ENCODE measurements around the gene SKAP2. TPM values are rescaled to one million over a fixed set of nuclear protein-coding genes. Genes with fewer than 3 reads are reported as not detected.

Gene SKAP2
- total and polyA plus RNA-seq, 2 of the 13 experiments (the other 11 are each of a cell fraction or from before 2014, with no cell fraction given), result 3.6 to 12.9 TPM

DNA sequence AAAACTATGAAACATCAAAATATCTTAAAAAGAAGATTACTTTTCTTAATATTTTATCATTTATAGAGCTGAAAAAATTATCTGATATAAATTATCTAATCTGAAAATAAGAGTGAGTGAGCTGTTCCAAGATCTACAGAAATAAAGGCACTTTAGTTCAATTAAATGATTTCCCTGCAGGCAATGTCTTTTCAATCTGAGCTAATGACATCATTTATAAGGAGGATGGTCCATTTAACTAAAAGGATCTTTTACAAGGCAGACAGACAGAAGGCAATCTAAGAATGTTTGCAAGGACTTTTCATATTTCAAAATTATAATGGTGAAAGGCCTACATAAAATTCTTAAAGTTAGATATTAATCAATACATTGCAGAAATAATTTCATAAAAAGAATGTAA is 71.8 kb downstream of the SKAP2 start:
- no peak overlapping the region for H3K9ac ChIP-seq (ENCODE audit: insufficient read depth, low read depth, low read length)
- DNase-seq (ENCODE audit: low spot score), result no peak
- in situ Hi-C loops (cut with HindIII; ENCODE audit: extremely low pct_ligation_motif_present, low pct_unique_long_range_greater_than_20kb) (no loop called here), intact Hi-C loops (cut with micrococcal nuclease; ENCODE audit: unreplicated experiment) (no loop called here)
- H3K9me3 ChIP-seq (ENCODE audit: low read length), result no peaks in the 10 kb centered on the region
- no peaks in the 10 kb centered on the region for H3K4me1 ChIP-seq (ENCODE audit: insufficient read depth, low read length)
- H2AFZ ChIP-seq (ENCODE audit: low read length), result no peak overlapping the region
- no TSS peak for BruUV-seq (replicated peaks)
- CTCF ChIA-PET (ENCODE audit: low intra/inter-chr PET ratio, low total read pairs), result no interaction called here
- no peak overlapping the region for H3K4me3 ChIP-seq (replicated peaks in 1 of 3; ENCODE audit: insufficient read depth in 1 of 3, low read depth in 2 of 3, low read length in 3 of 3)
- H3K79me2 ChIP-seq (ENCODE audit: insufficient read depth, low read length), result no peaks in the 10 kb centered on the region
- H3K4me2 ChIP-seq (ENCODE audit: low read depth, low read length), result no peak overlapping the region
- H4K20me1 ChIP-seq (ENCODE audit: insufficient read depth, low read length), result no peaks in the 10 kb centered on the region
- no peak for ATAC-seq
- no peak overlapping the region for H3K27ac ChIP-seq (ENCODE audit: extremely low read length, insufficient read depth, low read length)
- POLR2A ChIA-PET, result no interaction called here
- no peaks in the 10 kb centered on the region for H3K27me3 ChIP-seq (ENCODE audit: control insufficient read depth in 1 of 2, insufficient read depth in 2 of 2, low read length in 2 of 2)
- no peak for FAIRE-seq
- H3K36me3 ChIP-seq (replicated peaks in 1 of 2; ENCODE audit: control insufficient read depth in 1 of 2, insufficient read depth in 2 of 2, low read length in 2 of 2), result no peaks in the 10 kb centered on the region
- TF ChIP-seq, protein P1, sequence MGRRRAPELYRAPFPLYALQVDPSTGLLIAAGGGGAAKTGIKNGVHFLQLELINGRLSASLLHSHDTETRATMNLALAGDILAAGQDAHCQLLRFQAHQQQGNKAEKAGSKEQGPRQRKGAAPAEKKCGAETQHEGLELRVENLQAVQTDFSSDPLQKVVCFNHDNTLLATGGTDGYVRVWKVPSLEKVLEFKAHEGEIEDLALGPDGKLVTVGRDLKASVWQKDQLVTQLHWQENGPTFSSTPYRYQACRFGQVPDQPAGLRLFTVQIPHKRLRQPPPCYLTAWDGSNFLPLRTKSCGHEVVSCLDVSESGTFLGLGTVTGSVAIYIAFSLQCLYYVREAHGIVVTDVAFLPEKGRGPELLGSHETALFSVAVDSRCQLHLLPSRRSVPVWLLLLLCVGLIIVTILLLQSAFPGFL (CRISPR knock-in tag; IDR thresholded peaks at IDR 0.05), result no peak
- TF ChIP-seq, protein P2, sequence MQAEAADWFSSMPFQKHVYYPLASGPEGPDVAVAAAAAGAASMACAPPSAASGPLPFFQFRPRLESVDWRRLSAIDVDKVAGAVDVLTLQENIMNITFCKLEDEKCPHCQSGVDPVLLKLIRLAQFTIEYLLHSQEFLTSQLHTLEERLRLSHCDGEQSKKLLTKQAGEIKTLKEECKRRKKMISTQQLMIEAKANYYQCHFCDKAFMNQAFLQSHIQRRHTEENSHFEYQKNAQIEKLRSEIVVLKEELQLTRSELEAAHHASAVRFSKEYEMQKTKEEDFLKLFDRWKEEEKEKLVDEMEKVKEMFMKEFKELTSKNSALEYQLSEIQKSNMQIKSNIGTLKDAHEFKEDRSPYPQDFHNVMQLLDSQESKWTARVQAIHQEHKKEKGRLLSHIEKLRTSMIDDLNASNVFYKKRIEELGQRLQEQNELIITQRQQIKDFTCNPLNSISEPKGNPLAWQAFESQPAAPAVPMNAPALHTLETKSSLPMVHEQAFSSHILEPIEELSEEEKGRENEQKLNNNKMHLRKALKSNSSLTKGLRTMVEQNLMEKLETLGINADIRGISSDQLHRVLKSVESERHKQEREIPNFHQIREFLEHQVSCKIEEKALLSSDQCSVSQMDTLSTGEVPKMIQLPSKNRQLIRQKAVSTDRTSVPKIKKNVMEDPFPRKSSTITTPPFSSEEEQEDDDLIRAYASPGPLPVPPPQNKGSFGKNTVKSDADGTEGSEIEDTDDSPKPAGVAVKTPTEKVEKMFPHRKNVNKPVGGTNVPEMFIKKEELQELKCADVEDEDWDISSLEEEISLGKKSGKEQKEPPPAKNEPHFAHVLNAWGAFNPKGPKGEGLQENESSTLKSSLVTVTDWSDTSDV (CRISPR knock-in tag; IDR thresholded peaks at IDR 0.05), result no peak
- TF ChIP-seq IRX3 (CRISPR knock-in tag; IDR thresholded peaks at IDR 0.05; ENCODE audit: borderline replicate concordance, low read depth) (no peak), ZNF253 (CRISPR knock-in tag; IDR thresholded peaks at IDR 0.05; ENCODE audit: borderline replicate concordance) (no peak), ZNF44 (CRISPR knock-in tag; IDR thresholded peaks at IDR 0.05) (no peak), PHF5A (CRISPR knock-in tag; IDR thresholded peaks at IDR 0.05; ENCODE audit: low read depth, unreplicated experiment) (no peak), ZNF549 (CRISPR knock-in tag; IDR thresholded peaks at IDR 0.05) (no peak), ZNF619 (CRISPR knock-in tag; IDR thresholded peaks at IDR 0.05) (no peak), ZNF101 (CRISPR knock-in tag; IDR thresholded peaks at IDR 0.05; ENCODE audit: borderline replicate concordance, low read depth) (no peak), TEAD3 (CRISPR knock-in tag; optimal IDR thresholded peaks at IDR 0.05; ENCODE audit: borderline replicate concordance) (no peak), ZC3H4 (CRISPR knock-in tag; IDR thresholded peaks at IDR 0.05; ENCODE audit: borderline replicate concordance) (no peak), ZMYM2 (CRISPR knock-in tag; IDR thresholded peaks at IDR 0.05) (no peak), ZNF207 (IDR thresholded peaks at IDR 0.05; ENCODE audit: borderline replicate concordance) (no peak), MAZ (IDR thresholded peaks at IDR 0.05; ENCODE audit: borderline replicate concordance, low read depth, low read length) (no peak), MAZ (CRISPR knock-in tag; IDR thresholded peaks at IDR 0.05; ENCODE audit: low read depth) (no peak)
- TF ChIP-seq, protein P3, sequence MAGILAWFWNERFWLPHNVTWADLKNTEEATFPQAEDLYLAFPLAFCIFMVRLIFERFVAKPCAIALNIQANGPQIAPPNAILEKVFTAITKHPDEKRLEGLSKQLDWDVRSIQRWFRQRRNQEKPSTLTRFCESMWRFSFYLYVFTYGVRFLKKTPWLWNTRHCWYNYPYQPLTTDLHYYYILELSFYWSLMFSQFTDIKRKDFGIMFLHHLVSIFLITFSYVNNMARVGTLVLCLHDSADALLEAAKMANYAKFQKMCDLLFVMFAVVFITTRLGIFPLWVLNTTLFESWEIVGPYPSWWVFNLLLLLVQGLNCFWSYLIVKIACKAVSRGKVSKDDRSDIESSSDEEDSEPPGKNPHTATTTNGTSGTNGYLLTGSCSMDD (CRISPR knock-in tag; IDR thresholded peaks at IDR 0.05), result no peak
- TF ChIP-seq, protein P4, sequence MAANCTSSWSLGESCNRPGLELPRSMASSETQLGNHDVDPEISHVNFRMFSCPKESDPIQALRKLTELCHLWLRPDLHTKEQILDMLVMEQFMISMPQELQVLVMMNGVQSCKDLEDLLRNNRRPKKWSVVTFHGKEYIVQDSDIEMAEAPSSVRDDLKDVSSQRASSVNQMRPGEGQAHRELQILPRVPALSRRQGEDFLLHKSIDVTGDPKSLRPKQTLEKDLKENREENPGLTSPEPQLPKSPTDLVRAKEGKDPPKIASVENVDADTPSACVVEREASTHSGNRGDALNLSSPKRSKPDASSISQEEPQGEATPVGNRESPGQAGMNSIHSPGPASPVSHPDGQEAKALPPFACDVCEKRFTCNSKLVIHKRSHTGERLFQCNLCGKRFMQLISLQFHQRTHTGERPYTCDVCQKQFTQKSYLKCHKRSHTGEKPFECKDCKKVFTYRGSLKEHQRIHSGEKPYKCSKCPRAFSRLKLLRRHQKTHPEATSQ (CRISPR knock-in tag; IDR thresholded peaks at IDR 0.05; ENCODE audit: borderline replicate concordance), result no peak
- TF ChIP-seq, protein P5, sequence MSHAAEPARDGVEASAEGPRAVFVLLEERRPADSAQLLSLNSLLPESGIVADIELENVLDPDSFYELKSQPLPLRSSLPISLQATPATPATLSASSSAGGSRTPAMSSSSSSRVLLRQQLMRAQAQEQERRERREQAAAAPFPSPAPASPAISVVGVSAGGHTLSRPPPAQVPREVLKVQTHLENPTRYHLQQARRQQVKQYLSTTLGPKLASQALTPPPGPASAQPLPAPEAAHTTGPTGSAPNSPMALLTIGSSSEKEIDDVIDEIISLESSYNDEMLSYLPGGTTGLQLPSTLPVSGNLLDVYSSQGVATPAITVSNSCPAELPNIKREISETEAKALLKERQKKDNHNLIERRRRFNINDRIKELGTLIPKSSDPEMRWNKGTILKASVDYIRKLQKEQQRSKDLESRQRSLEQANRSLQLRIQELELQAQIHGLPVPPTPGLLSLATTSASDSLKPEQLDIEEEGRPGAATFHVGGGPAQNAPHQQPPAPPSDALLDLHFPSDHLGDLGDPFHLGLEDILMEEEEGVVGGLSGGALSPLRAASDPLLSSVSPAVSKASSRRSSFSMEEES (CRISPR knock-in tag; IDR thresholded peaks at IDR 0.05), result no peak
